NCI-H526 treated with DMSO at 0.1 percent for 48 hours (cell line): ENCODE results near the gene FAM163B.
"Not testable (repeated sequence)": the region's sequence is repeated elsewhere in the genome, so short reads cannot be mapped to it uniquely, and the experiment has no call there.

Experiments
- DNase-seq: peaks from one replicate; lab custom pipeline; 2025; lab: John Stamatoyannopoulos, UW

The FAM163B gene

GRCh38 chr9:133566817-133567216, 42.4 kb downstream of the FAM163B start:
- DNase-seq: no peak

- DNase-seq: no peak
These were observed 42.8 kb downstream of the FAM163B start for GRCh38 chr9:133566382-133566781.

- no peak for DNase-seq
These were observed 44.6 kb downstream of the FAM163B start for GRCh38 chr9:133564451-133565116.

GRCh38 chr9:133563814-133564213, 45.4 kb downstream of the FAM163B start:
- not testable (repeated sequence) for DNase-seq

GRCh38 chr9:133563291-133563796, 45.8 kb downstream of the FAM163B start:
- DNase-seq: no peak

- no peak for DNase-seq
These were observed 46.4 kb downstream of the FAM163B start for GRCh38 chr9:133562611-133563290.

- DNase-seq: no peak
These were observed 47.1 kb downstream of the FAM163B start for GRCh38 chr9:133561976-133562554.

- DNase-seq: no peak
These were observed 48.2 kb downstream of the FAM163B start for GRCh38 chr9:133560944-133561343.

GRCh38 chr9:133560311-133560710, 48.9 kb downstream of the FAM163B start:
- DNase-seq: no peak

GRCh38 chr9:133558191-133559126, 50.7 kb downstream of the FAM163B start:
- no peak for DNase-seq

GRCh38 chr9:133557581-133557980, 51.6 kb downstream of the FAM163B start:
- no peak for DNase-seq

- no peak for DNase-seq
These were observed 52.8 kb downstream of the FAM163B start for GRCh38 chr9:133556354-133556753.

- no peak for DNase-seq
These were observed 54.5 kb downstream of the FAM163B start for GRCh38 chr9:133554729-133555128.

- DNase-seq: no peak
These were observed 55.0 kb downstream of the FAM163B start for GRCh38 chr9:133553973-133554713.

GRCh38 chr9:133553123-133553522, 56.1 kb downstream of the FAM163B start:
- DNase-seq: no peak

GRCh38 chr9:133552236-133552635, 57.0 kb downstream of the FAM163B start:
- no peak for DNase-seq

- DNase-seq: no peak
These were observed 57.7 kb downstream of the FAM163B start for GRCh38 chr9:133551446-133551845.

GRCh38 chr9:133547116-133547515, 62.1 kb downstream of the FAM163B start:
- DNase-seq: no peak

GRCh38 chr9:133546287-133546680, 62.9 kb downstream of the FAM163B start:
- DNase-seq: no peak

- no peak for DNase-seq
These were observed 63.5 kb downstream of the FAM163B start for GRCh38 chr9:133545494-133546286.
